Measurements from ENCODE around the gene FALEC.

The FALEC gene

DNA sequence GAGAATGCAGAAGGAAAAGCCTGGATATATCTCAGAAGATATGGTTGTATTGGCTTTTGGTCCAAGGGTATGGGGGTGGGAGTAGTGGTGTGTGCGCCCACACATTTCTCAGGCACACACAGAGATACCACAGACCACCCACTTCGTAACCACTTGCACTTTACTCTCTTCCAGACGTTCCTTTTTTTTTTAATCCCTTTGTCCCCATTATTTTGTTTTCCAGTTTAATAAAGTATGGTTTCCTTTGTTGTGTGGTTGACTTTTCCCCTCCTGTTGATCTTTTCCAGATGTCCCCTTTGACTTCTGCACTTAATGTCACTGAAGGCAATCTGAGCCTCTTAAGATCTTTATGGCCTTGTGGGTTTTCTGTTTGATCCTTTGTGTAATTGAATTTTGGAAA is 38.8 kb upstream of the FALEC start:
- no peak for DNase-seq (ENCODE audit: low read depth)
- TF ChIP-seq, protein P1, sequence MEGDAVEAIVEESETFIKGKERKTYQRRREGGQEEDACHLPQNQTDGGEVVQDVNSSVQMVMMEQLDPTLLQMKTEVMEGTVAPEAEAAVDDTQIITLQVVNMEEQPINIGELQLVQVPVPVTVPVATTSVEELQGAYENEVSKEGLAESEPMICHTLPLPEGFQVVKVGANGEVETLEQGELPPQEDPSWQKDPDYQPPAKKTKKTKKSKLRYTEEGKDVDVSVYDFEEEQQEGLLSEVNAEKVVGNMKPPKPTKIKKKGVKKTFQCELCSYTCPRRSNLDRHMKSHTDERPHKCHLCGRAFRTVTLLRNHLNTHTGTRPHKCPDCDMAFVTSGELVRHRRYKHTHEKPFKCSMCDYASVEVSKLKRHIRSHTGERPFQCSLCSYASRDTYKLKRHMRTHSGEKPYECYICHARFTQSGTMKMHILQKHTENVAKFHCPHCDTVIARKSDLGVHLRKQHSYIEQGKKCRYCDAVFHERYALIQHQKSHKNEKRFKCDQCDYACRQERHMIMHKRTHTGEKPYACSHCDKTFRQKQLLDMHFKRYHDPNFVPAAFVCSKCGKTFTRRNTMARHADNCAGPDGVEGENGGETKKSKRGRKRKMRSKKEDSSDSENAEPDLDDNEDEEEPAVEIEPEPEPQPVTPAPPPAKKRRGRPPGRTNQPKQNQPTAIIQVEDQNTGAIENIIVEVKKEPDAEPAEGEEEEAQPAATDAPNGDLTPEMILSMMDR (IDR thresholded peaks at IDR 0.05; ENCODE audit: control insufficient read depth, extremely low read depth, insufficient read depth), result no peak

DNA sequence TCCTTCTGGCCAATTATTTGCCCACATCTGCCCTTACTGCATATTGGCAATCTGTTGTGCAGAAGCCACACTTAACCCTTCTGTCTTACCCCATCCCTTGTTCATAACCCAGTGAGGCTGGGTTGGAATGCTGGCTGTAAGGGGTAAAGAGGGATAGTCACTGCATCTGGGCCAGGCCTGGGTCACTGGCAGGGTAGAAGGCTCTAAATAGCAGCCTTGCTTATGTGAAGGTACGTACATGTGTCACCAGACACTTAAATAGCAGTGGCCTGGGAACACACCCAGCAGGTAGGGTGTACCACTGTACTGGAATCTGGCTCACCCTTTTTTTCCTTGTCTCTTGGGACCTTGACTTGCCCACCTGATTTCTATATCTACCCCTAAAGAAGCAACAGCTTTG is 38.2 kb upstream of the FALEC start:
- no peak overlapping the region for H3K4me3 ChIP-seq (ENCODE audit: low read depth, low read length)
- DNase-seq (ENCODE audit: low read depth), result no peak
- TF ChIP-seq, protein P1 (IDR thresholded peaks at IDR 0.05; ENCODE audit: control insufficient read depth, extremely low read depth, insufficient read depth), result no peak

More for the DNA sequence above, 38.8 kb upstream of the FALEC start:
- no peak overlapping the region for H3K4me3 ChIP-seq (ENCODE audit: low read depth, low read length)

DNA sequence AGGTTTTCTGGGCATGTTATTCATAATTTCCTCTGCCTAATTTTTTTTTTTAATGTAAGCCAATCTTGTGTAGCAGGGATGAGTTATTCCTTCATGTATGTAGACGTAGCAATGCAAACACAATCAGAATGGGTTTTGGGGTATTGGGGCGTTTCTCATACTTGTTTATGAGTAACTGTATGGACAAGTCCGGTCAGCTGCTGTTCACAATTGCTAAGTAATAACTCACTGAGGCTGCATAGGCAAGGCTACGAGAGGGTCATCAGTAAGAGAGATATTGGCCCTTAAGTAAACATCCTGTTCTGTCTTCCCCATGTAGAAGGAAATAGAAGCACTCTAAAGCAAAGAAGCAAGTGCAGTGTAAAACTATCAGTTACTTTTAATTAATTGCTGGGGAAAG is 37.8 kb upstream of the FALEC start:
- H3K4me3 ChIP-seq (ENCODE audit: low read depth, low read length), result no peak overlapping the region
- TF ChIP-seq, protein P1 (IDR thresholded peaks at IDR 0.05; ENCODE audit: control insufficient read depth, extremely low read depth, insufficient read depth), result no peak

DNA sequence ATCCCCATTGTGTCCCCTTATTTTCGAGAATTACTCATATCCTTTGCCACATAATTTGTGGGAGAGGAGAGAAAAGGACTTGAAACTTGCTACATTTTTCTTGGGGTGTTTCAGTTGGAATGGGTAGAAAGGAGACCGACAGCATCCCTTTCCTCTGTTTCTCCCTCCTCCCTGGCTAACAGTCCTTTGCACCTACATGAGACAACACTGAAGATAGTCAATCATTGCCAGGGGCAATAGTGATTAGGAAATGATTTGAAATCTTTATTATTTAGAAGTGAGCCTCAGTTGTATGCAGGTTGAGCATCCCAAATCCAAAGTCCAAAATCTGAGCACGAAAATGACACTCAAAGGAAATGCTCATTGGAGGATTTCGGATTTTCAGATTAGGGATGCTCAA is 36.2 kb upstream of the FALEC start:
- TF ChIP-seq, protein P1 (IDR thresholded peaks at IDR 0.05; ENCODE audit: control insufficient read depth, extremely low read depth, insufficient read depth), result no peak
- no peak overlapping the region for H3K4me3 ChIP-seq (ENCODE audit: low read depth, low read length)
- no peak for DNase-seq (ENCODE audit: low read depth)

More for the DNA sequence above, 37.8 kb upstream of the FALEC start:
- DNase-seq (ENCODE audit: low read depth), result no peak

DNA sequence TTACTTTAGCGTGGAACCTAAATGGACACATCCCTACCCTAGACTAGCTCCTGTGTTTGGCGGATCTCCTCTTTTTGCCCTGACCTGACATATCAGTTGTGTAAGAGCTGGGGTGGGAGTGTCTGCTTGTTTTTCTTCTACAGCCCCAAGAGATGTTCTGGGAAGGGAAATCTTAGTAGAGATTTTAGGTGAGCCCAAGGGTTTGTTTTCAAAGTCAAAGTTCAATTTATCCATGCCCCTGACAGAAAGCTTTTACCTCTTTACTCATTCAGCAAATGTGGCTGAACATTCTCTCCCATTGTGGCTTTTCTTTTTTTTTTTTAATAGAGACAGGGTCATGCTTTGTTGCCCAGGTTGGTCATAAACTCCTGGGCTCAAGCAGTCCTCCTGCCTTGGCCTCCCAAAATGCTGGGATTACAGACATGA is 35.6 kb upstream of the FALEC start:
- no peak for DNase-seq (ENCODE audit: low read depth)
- TF ChIP-seq, protein P1 (IDR thresholded peaks at IDR 0.05; ENCODE audit: control insufficient read depth, extremely low read depth, insufficient read depth), result no peak
- no peak overlapping the region for H3K4me3 ChIP-seq (ENCODE audit: low read depth, low read length)

DNA sequence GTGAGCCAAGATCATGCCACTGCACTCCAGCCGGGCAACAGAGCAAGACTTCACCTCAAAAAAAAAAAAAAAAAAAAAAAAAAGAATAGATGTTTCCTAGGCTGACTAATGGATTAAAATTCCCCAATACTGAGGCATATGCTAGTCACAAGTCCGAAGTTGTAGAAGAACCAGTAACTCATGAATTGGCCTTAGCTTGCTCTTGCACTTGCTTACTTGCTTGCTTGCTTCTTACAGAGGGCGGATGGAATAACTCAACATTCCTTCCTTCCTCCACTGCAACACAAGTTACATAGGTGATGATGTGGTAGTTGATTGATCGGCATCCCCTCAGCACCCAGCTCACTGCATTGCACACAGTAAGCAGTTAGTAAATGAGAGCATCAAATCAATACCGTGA is 31.1 kb upstream of the FALEC start:
- TF ChIP-seq, protein P1 (IDR thresholded peaks at IDR 0.05; ENCODE audit: control insufficient read depth, extremely low read depth, insufficient read depth), result no peak
- no peak overlapping the region for H3K4me3 ChIP-seq (ENCODE audit: low read depth, low read length)
- no peak for DNase-seq (ENCODE audit: low read depth)

DNA sequence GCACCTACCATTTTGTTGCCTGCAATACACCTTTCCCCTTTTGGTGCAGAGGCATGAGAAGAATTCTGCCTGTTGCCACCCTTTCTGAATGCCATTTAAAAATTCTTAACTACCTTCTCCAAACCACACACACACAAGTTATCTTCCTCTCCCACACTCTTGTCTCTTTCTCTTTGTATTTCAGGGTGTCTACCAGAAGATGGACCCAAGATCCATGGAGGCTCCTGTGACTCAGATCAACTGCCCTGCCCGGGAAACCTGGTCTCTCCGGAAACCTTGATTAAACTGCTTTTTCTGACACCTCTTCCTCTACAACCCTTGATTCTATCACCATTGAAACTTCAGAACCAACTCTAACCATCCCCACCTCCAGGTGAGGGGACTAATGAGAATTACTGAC is 30.7 kb upstream of the FALEC start:
- DNase-seq (ENCODE audit: low read depth), result no peak
- TF ChIP-seq, protein P1 (IDR thresholded peaks at IDR 0.05; ENCODE audit: control insufficient read depth, extremely low read depth, insufficient read depth), result no peak
- no peak overlapping the region for H3K4me3 ChIP-seq (ENCODE audit: low read depth, low read length)

Measured in LNCaP clone FGC (cell line).